OCI-LY7 (cell line): Measurements from ENCODE around the gene ABO. TPM values are rescaled to one million over a fixed set of nuclear protein-coding genes. Genes with fewer than 3 reads are reported as not detected.

Experiments used
- BruUV-seq: library from RNA; stranded (reverse); fragments of 400-500 nt; replicated peaks from 2 replicates; lab custom pipeline; 2021; lab: Mats Ljungman, UMichigan
- CTCF ChIA-PET: fragments of 300-600 bp; sonication (Branson Sonifier 250); formaldehyde crosslinking; loops from one replicate; lab custom pipeline; 2022; ENCODE audit warnings: antibody characterized with exemption; ENCODE audit not compliant: unreplicated experiment; lab: Charles Lee
- POLR2A ChIA-PET: fragments of 300-600 bp; sonication (Branson Sonifier 250); formaldehyde crosslinking; loops from one replicate; lab custom pipeline; 2022; ENCODE audit warnings: antibody characterized with exemption; lab: Charles Lee
- DNase-seq: peaks from one replicate; pipeline ENCODE4 v3.0.0-alpha.2; 2015; ENCODE audit warnings: low spot score
- H2AFZ ChIP-seq: fragments of 200-600 bp; sonication (generic), shearing (Covaris generic); 2 replicates; pipeline ENCODE4 v1.6.1; 2014; ENCODE audit warnings: mild to moderate bottlenecking, antibody characterized with exemption, low read length, moderate library complexity
- H3K27ac ChIP-seq: fragments of 200-600 bp; sonication (generic); 2 replicates; pipeline ENCODE4 v1.5.1; 2014; ENCODE audit warnings: mixed run types, low read depth, mild to moderate bottlenecking, moderate library complexity, low read length, inconsistent platforms; ENCODE audit not compliant: poor library complexity, severe bottlenecking
- H3K36me3 ChIP-seq: fragments of 200-600 bp; sonication (generic); 2 replicates; pipeline ENCODE4 v1.6.1; 2014; ENCODE audit warnings: mild to moderate bottlenecking, antibody characterized with exemption, low read length, moderate library complexity, mixed read lengths; ENCODE audit not compliant: insufficient read depth
- H3K4me1 ChIP-seq: fragments of 200-600 bp; sonication (generic); 2 replicates; pipeline ENCODE4 v1.5.1; 2014; ENCODE audit warnings: mild to moderate bottlenecking, low read length; ENCODE audit not compliant: insufficient read depth, poor library complexity, severe bottlenecking
- H3K4me2 ChIP-seq: fragments of 200-600 bp; sonication (generic); 2 replicates; pipeline ENCODE4 v1.6.1; 2014; ENCODE audit warnings: mild to moderate bottlenecking, low read length
- H3K4me3 ChIP-seq: fragments of 200-600 bp; sonication (generic); 2 replicates; pipeline ENCODE4 v1.5.1; 2014; ENCODE audit warnings: mild to moderate bottlenecking, low read depth, low read length; ENCODE audit not compliant: poor library complexity, severe bottlenecking
- H3K79me2 ChIP-seq: fragments of 200-600 bp; sonication (generic); 2 replicates; pipeline ENCODE4 v1.6.1; 2016; ENCODE audit warnings: low read depth, mild to moderate bottlenecking, low read length, moderate library complexity, mixed read lengths; ENCODE audit not compliant: insufficient read depth
- H3K9me2 ChIP-seq: fragments of 200-600 bp; sonication (generic); 2 replicates; pipeline ENCODE4 v1.6.1; 2016; ENCODE audit warnings: mild to moderate bottlenecking, low read length, mixed read lengths; ENCODE audit not compliant: insufficient read depth
- H3K9me3 ChIP-seq: fragments of 200-600 bp; sonication (generic); 2 replicates; pipeline ENCODE4 v1.6.1; 2014; ENCODE audit warnings: mild to moderate bottlenecking, mixed run types, low read length, mixed read lengths
- H4K20me1 ChIP-seq: fragments of 200-600 bp; sonication (generic); 2 replicates; pipeline ENCODE4 v1.6.1; 2014; ENCODE audit warnings: mild to moderate bottlenecking, antibody characterized with exemption, low read length, moderate library complexity, mixed read lengths; ENCODE audit not compliant: insufficient read depth
- CTCF ChIP-seq: fragments of 200-600 bp; sonication (generic); conservative IDR thresholded peaks from 2 replicates; pipeline ENCODE4 v1.5.1; 2014; ENCODE audit warnings: mild to moderate bottlenecking, antibody characterized with exemption, low read length, moderate library complexity, mixed read lengths
- EZH2phosphoT487 ChIP-seq: fragments of 200-600 bp; sonication (generic); IDR thresholded peaks from 2 replicates; pipeline ENCODE4 v1.6.1; 2018; ENCODE audit warnings: low read depth, borderline replicate concordance, mild to moderate bottlenecking, mixed run types, antibody characterized with exemption, low read length, moderate library complexity, mixed read lengths
- intact Hi-C: fragments of 100-400 bp; cut with micrococcal nuclease; formaldehyde crosslinking; loops from one replicate; pipeline ENCODE4 v1.10.0; 2022; ENCODE audit not compliant: unreplicated experiment
- total RNA-seq, 2 experiments: library from RNA; depleted of rRNA in 1 of 2; stranded (reverse); fragments of >200 nt in 1 of 2; shearing (Covaris generic) in 1 of 2; gene quantifications; 2 replicates each; pipeline ENCODE4 v1.2.3, GENCODE V29; 2014 to 2022

The ABO gene
- total RNA-seq, 2 experiments from 2014 or later: not detected

GRCh38 chr9:133227242-133227860 lies 47.6 kb downstream of the ABO start:
- Histone ChIP-seq H3K4me2 (no peak overlapping the region), H3K36me3 (no peaks in the 10 kb centered on the region), H3K4me1 (no peaks in the 10 kb centered on the region), H3K9me2 (no peaks in the 10 kb centered on the region), H4K20me1 (no peaks in the 10 kb centered on the region), H3K27ac (no peak overlapping the region), H2AFZ (no peak overlapping the region), H3K4me3 (no peak overlapping the region), H3K9me3 (no peaks in the 10 kb centered on the region), H3K79me2 (no peaks in the 10 kb centered on the region)
- ChIA-PET CTCF (no interaction called here), POLR2A (no interaction called here)
- intact Hi-C loops: no loop called here
- TF ChIP-seq EZH2phosphoT487: no peak
- no peak for TF ChIP-seq CTCF
- no TSS peak for BruUV-seq
- DNase-seq: no peak

- no peak for DNase-seq
- H4K20me1 ChIP-seq: no peaks in the 10 kb centered on the region
- H3K79me2 ChIP-seq: no peaks in the 10 kb centered on the region
- no peak overlapping the region for H3K4me3 ChIP-seq
- no peaks in the 10 kb centered on the region for H3K36me3 ChIP-seq
- H3K9me3 ChIP-seq: no peaks in the 10 kb centered on the region
- ChIA-PET CTCF (no interaction called here), POLR2A (no interaction called here)
- no peak overlapping the region for H2AFZ ChIP-seq
- H3K27ac ChIP-seq: no peak overlapping the region
- H3K4me1 ChIP-seq: no peaks in the 10 kb centered on the region
- no peaks in the 10 kb centered on the region for H3K9me2 ChIP-seq
- no peak for TF ChIP-seq EZH2phosphoT487
- TF ChIP-seq CTCF: no peak
- no peak overlapping the region for H3K4me2 ChIP-seq
- intact Hi-C loops: no loop called here
- no TSS peak for BruUV-seq
Observed at GRCh38 chr9:133226219-133227171, 48.5 kb downstream of the ABO start.
